ENCODE data around the gene AP1S3. TPM values are rescaled to one million over a fixed set of nuclear protein-coding genes. Genes with fewer than 3 reads are reported as not detected.

AP1S3 gene
- total RNA-seq, 1 experiment from 2014 or later: 73.3 TPM

- Histone ChIP-seq H3K27me3 (ENCODE audit: insufficient read depth, low read depth) (no peaks in the 10 kb centered on the region), H3K4me1 (replicated peaks; ENCODE audit: insufficient read depth) (peaks cover 38% of the 10 kb centered on the region), H3K9me2 (ENCODE audit: insufficient read depth) (no peaks in the 10 kb centered on the region), H2AFZ (no peak overlapping the region), H4K20me1 (ENCODE audit: insufficient read depth) (no peaks in the 10 kb centered on the region), H3K27ac (no peak overlapping the region), H3F3A (ENCODE audit: insufficient read depth, low read depth) (peaks cover 28% of the 10 kb centered on the region), H3K79me2 (ENCODE audit: low read depth) (no peaks in the 10 kb centered on the region), H3K36me3 (ENCODE audit: low read depth) (no peaks in the 10 kb centered on the region), H3K4me2 (no peak overlapping the region), H3K9me3 (ENCODE audit: insufficient read depth, low read depth) (no peaks in the 10 kb centered on the region), H3K4me3 (no peak overlapping the region)
- intact Hi-C loops (cut with micrococcal nuclease; ENCODE audit: unreplicated experiment): loop anchor here (10.0 kb wide), 1 partner anchor 320 kb away; no protein-coding TSS in a partner anchor
- ChIA-PET POLR2A (ENCODE audit: unreplicated experiment) (no interaction called here), CTCF (no interaction called here)
- no TSS peak for BruUV-seq (replicated peaks)
- TF ChIP-seq EZH2 (IDR thresholded peaks at IDR 0.05; ENCODE audit: low read depth): no peak
- TF ChIP-seq, protein P1, sequence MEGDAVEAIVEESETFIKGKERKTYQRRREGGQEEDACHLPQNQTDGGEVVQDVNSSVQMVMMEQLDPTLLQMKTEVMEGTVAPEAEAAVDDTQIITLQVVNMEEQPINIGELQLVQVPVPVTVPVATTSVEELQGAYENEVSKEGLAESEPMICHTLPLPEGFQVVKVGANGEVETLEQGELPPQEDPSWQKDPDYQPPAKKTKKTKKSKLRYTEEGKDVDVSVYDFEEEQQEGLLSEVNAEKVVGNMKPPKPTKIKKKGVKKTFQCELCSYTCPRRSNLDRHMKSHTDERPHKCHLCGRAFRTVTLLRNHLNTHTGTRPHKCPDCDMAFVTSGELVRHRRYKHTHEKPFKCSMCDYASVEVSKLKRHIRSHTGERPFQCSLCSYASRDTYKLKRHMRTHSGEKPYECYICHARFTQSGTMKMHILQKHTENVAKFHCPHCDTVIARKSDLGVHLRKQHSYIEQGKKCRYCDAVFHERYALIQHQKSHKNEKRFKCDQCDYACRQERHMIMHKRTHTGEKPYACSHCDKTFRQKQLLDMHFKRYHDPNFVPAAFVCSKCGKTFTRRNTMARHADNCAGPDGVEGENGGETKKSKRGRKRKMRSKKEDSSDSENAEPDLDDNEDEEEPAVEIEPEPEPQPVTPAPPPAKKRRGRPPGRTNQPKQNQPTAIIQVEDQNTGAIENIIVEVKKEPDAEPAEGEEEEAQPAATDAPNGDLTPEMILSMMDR (conservative IDR thresholded peaks at IDR 0.05): no peak
- DNase-seq: no peak
Observed at GRCh38 chr2:223865124-223865523, 27.7 kb upstream of the AP1S3 start.

GRCh38 chr2:223863491-223863890, 26.1 kb upstream of the AP1S3 start:
- ChIA-PET POLR2A (ENCODE audit: unreplicated experiment) (no interaction called here), CTCF (interaction anchor here (0.7 to 0.8 kb wide), 2 partner anchors 25 to 546 kb away, joined by 3 to 4 read pairs; no protein-coding TSS in a partner anchor)
- Histone ChIP-seq H2AFZ (no peak overlapping the region), H4K20me1 (ENCODE audit: insufficient read depth) (no peaks in the 10 kb centered on the region), H3K27me3 (ENCODE audit: insufficient read depth, low read depth) (no peaks in the 10 kb centered on the region), H3K9me2 (ENCODE audit: insufficient read depth) (no peaks in the 10 kb centered on the region), H3K27ac (no peak overlapping the region), H3K4me1 (replicated peaks; ENCODE audit: insufficient read depth) (peaks cover 45% of the 10 kb centered on the region), H3K4me3 (no peak overlapping the region), H3K79me2 (ENCODE audit: low read depth) (no peaks in the 10 kb centered on the region), H3K4me2 (no peak overlapping the region), H3K9me3 (ENCODE audit: insufficient read depth, low read depth) (no peaks in the 10 kb centered on the region), H3K36me3 (ENCODE audit: low read depth) (no peaks in the 10 kb centered on the region), H3F3A (ENCODE audit: insufficient read depth, low read depth) (peaks cover 31% of the 10 kb centered on the region)
- DNase-seq: peak in 1 of 2 experiments; percentile 21
- BruUV-seq (replicated peaks): no TSS peak
- TF ChIP-seq EZH2 (IDR thresholded peaks at IDR 0.05; ENCODE audit: low read depth): no peak
- TF ChIP-seq, protein P1 (conservative IDR thresholded peaks at IDR 0.05): no peak
- intact Hi-C loops (cut with micrococcal nuclease; ENCODE audit: unreplicated experiment): loop anchor here (5.0 to 10.0 kb wide), 2 partner anchors 186 to 319 kb away; no protein-coding TSS in a partner anchor

- Histone ChIP-seq H3K79me2 (ENCODE audit: low read depth) (no peaks in the 10 kb centered on the region), H3K27ac (peak overlapping the region; percentile 85), H3K4me3 (no peak overlapping the region; the same call in 1 of the 2 replicates), H3F3A (ENCODE audit: insufficient read depth, low read depth) (peaks cover 38% of the 10 kb centered on the region), H3K9me3 (ENCODE audit: insufficient read depth, low read depth) (no peaks in the 10 kb centered on the region), H3K9me2 (ENCODE audit: insufficient read depth) (no peaks in the 10 kb centered on the region), H3K4me1 (replicated peaks; ENCODE audit: insufficient read depth) (peaks cover 51% of the 10 kb centered on the region), H3K27me3 (ENCODE audit: insufficient read depth, low read depth) (no peaks in the 10 kb centered on the region), H2AFZ (no peak overlapping the region), H3K36me3 (ENCODE audit: low read depth) (no peaks in the 10 kb centered on the region), H3K4me2 (peak overlapping the region; percentile 52), H4K20me1 (ENCODE audit: insufficient read depth) (no peaks in the 10 kb centered on the region)
- ChIA-PET CTCF (interaction anchor here (0.5 to 1.2 kb wide), 8 partner anchors 13 to 915 kb away, joined by 3 to 9 read pairs (median 3); no protein-coding TSS in a partner anchor), POLR2A (ENCODE audit: unreplicated experiment) (interaction anchor here (0.5 to 0.9 kb wide), 11 partner anchors 14 to 1876 kb away, joined by 3 to 9 read pairs (median 4); no protein-coding TSS in a partner anchor)
- DNase-seq: peak; percentile 92 to 98
- intact Hi-C loops (cut with micrococcal nuclease; ENCODE audit: unreplicated experiment): loop anchor here (1.0 to 10.0 kb wide), 11 partner anchors 15 to 888 kb away; partner anchors contain the start of genes AP1S3 and MRPL44
- TF ChIP-seq, protein P1 (conservative IDR thresholded peaks at IDR 0.05): peak; percentile 67
- no peak for TF ChIP-seq EZH2 (IDR thresholded peaks at IDR 0.05; ENCODE audit: low read depth)
- BruUV-seq (replicated peaks): TSS peak; percentile 37
Observed at GRCh38 chr2:223860809-223861738, 23.7 kb upstream of the AP1S3 start.
